Immature natural killer cell (primary cell): Measurements from ENCODE around the gene HPSE2. TPM values are rescaled to one million over a fixed set of nuclear protein-coding genes. Genes with fewer than 3 reads are reported as not detected.
"Not testable (repeated sequence)": the region's sequence is repeated elsewhere in the genome, so short reads cannot be mapped to it uniquely, and the experiment has no call there.

Source experiments
- DNase-seq, 3 donors: peaks; one replicate each; pipeline ENCODE4 v3.0.0; 2022; ENCODE audit warnings: mixed read lengths in 1 of 3
- H3K27ac Mint-ChIP-seq, 6 donors: one replicate each; pipeline ENCODE4 v1.8.0; 2020; ENCODE audit warnings: mixed read lengths in 6 of 6, mild to moderate bottlenecking in 5 of 6, inconsistent platforms in 4 of 6, moderate library complexity in 3 of 6
- H3K27me3 Mint-ChIP-seq, 3 donors: one replicate each; pipeline ENCODE4 v1.8.0; 2020 to 2021; ENCODE audit warnings: low read depth in 3 of 3, mild to moderate bottlenecking in 3 of 3, mixed read lengths in 3 of 3, moderate library complexity in 3 of 3, inconsistent platforms in 1 of 3
- H3K36me3 Mint-ChIP-seq, 3 donors: one replicate each; pipeline ENCODE4 v1.8.0; 2020; ENCODE audit warnings: mixed read lengths in 3 of 3, inconsistent platforms in 2 of 3, mild to moderate bottlenecking in 2 of 3
- H3K4me1 Mint-ChIP-seq, 2 donors: one replicate each; pipeline ENCODE4 v1.8.0; 2020; ENCODE audit warnings: inconsistent platforms in 2 of 2, mild to moderate bottlenecking in 2 of 2, mixed read lengths in 2 of 2, moderate library complexity in 1 of 2
- H3K4me3 Mint-ChIP-seq, 5 donors: one replicate each; pipeline ENCODE4 v1.8.0; 2020; ENCODE audit warnings: mild to moderate bottlenecking in 5 of 5, mixed read lengths in 5 of 5, inconsistent platforms in 3 of 5, moderate library complexity in 3 of 5
- H3K9me3 Mint-ChIP-seq, 6 donors: one replicate each; pipeline ENCODE4 v1.8.0; 2020; ENCODE audit warnings: mild to moderate bottlenecking in 6 of 6, mixed read lengths in 6 of 6, inconsistent platforms in 4 of 6, moderate library complexity in 3 of 6
- polyA plus RNA-seq, 3 donors: library from polyadenylated mRNA; unstranded; fragments of 300-500 nt; fragmentation: Illumina TruSeq; gene quantifications; one replicate each; pipeline ENCODE4 v1.2.3, GENCODE V29; 2021

Gene HPSE2
- polyA plus RNA-seq, 3 donors from 2014 or later = not detected

DNA sequence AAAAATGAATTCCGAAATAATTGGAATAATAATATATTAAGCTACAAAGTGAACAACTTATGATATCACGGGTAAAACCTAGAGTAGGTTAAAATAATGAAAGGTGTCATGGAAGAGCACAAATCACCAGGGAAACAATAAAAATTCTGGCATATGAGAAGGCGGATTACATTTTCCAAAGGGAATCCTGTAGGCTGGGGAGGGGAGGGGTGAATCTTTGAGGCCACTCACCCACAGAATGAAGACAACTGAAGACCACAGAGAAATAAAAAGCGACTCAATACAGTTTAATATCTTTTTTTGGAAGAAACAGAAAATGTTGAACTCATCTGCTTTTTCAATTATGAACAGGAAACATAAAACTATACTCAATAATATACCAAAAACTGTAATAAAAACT is 659.6 kb downstream of the HPSE2 start:
- H3K27ac Mint-ChIP-seq = no peak overlapping the region
- no peaks in the 10 kb centered on the region for H3K9me3 Mint-ChIP-seq
- peaks cover 1 to 8% (median 5%) of the 10 kb centered on the region in 3 donors for H3K27me3 Mint-ChIP-seq
- H3K36me3 Mint-ChIP-seq = no peaks in the 10 kb centered on the region
- H3K4me1 Mint-ChIP-seq = no peaks in the 10 kb centered on the region
- no peak overlapping the region for H3K4me3 Mint-ChIP-seq
- DNase-seq = no peak

DNA sequence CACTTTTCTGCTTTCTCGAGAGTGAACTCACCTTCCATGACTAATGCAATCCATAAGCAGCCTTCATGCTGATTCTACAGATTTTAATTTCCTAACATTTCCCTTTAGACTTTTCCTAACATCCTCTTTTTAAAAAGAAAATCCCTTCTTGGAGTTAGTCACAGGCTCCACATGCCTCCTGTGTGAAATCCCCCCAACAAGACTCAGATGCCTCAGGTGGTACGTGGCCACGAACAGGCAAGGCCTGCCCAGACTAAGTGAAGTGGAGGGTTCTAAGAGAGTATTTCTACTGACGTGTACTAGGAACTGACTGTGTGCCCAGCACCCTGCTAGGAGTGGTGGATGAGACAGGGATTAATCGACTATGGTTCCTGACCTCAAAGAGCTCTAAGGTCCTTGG is 663.1 kb downstream of the HPSE2 start:
- no peaks in the 10 kb centered on the region for H3K9me3 Mint-ChIP-seq
- no peak overlapping the region for H3K4me3 Mint-ChIP-seq
- no peaks in the 10 kb centered on the region for H3K36me3 Mint-ChIP-seq
- DNase-seq = no peak
- no peaks in the 10 kb centered on the region for H3K4me1 Mint-ChIP-seq
- H3K27me3 Mint-ChIP-seq = peaks cover 4 to 11% (median 8%) of the 10 kb centered on the region in 3 donors
- H3K27ac Mint-ChIP-seq = no peak overlapping the region

DNA sequence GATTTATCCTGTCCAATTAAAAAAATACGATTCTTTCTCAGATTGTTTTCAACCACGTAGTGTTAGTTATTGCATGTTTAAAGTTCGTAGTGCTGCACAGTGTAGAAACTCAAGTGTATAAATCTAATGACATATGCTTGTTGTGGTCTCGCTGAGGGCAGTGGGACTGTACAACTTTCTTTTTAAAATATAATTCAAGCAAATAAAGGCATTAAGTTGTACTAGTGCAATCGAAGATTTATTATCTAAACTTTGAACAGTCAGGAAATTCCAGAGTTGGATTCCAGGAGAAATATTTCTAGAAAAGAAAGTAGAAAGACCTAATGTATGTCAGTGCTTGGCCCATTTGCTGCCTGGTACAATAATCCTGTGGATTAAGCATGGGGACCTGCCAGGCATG is 664.8 kb downstream of the HPSE2 start:
- no peaks in the 10 kb centered on the region for H3K9me3 Mint-ChIP-seq
- H3K27ac Mint-ChIP-seq = no peak overlapping the region
- H3K4me3 Mint-ChIP-seq = no peak overlapping the region
- DNase-seq = no peak
- no peaks in the 10 kb centered on the region for H3K36me3 Mint-ChIP-seq
- peaks cover 5 to 8% (median 8%) of the 10 kb centered on the region in 3 donors for H3K27me3 Mint-ChIP-seq
- no peaks in the 10 kb centered on the region for H3K4me1 Mint-ChIP-seq

DNA sequence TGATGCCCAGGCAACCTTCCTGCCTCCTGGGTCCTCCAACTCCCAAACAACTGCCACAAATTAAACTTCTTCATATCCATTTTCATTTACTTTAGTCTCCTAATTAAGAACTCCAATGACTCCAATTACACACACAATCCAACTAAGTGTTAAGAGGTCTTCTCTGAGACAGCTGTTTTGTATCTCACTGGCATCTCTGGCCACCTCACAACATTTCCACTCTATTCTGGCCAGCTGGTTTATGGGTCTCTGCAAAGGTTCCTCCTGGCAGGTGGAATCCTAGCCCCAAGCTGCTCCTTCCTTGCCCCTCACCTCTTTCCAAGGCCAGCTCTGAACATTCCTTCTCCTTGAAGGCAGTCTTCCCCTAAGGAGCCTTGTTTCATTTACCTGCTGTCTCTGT is 665.8 kb downstream of the HPSE2 start:
- Mint-ChIP-seq H3K36me3 (no peaks in the 10 kb centered on the region), H3K9me3 (no peaks in the 10 kb centered on the region), H3K27me3 (peaks cover 5 to 10% (median 8%) of the 10 kb centered on the region in 3 donors), H3K4me1 (no peaks in the 10 kb centered on the region), H3K4me3 (no peak overlapping the region), H3K27ac (no peak overlapping the region)
- no peak for DNase-seq

DNA sequence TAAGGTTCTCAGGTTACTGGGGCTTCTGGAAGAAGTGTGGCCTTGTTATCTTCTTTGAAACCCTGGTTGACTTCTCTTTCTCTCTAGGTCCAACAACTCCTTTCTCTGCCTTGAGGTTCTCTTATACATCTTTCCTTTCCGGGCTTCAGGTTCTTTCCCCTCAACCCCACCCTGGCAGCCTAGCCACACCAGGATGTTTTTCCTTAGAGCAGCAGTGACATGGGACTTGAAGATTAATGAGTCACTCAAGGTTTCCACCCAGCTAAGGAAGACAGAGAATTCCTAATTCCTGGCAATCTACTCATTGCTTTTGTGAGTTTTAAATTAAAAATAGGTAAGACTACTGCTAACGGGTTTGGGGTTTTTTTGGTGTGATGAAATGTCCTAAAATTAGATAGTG is 667.1 kb downstream of the HPSE2 start:
- Mint-ChIP-seq H3K36me3 (no peaks in the 10 kb centered on the region), H3K4me1 (no peaks in the 10 kb centered on the region), H3K27ac (no peak overlapping the region), H3K27me3 (peaks cover 5 to 8% (median 7%) of the 10 kb centered on the region in 3 donors), H3K4me3 (no peak overlapping the region), H3K9me3 (no peaks in the 10 kb centered on the region)
- no peak for DNase-seq

DNA sequence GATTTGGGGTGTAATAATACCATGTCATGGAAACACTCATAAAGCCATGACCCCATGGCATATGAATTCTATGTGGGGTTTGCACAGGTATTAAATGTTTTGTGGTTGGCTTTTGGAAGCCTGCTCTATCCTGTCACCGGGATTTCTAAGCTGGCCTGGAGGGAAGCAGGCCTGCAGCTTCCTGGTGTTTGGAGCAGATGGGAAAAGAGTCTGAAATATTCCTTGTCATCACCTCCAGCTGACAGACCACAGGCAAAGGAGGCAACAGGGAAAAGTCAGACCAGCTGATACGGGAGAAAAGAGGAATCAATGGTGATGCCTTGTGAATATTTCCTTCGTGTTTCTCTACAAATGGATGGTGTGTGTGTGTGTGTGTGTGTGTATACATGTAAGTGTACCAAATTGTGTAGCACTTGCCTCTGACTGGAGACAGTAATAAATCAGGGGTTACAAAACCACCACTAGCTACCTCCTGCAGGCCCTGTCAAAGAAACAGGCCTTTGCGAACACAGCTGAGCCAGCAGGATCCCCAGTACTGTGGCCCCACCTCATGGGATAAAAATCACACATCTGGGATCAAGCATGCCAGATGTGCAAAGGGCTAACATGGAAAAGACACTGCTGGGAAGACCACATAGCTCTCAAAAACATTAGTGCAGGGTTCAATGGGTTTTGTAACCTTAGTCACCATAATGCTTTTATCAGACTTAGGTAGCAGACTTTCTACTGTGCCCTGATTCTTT is 668.1 kb downstream of the HPSE2 start:
- H3K9me3 Mint-ChIP-seq = no peaks in the 10 kb centered on the region
- no peak for DNase-seq
- H3K27ac Mint-ChIP-seq = no peak overlapping the region
- peaks cover 5 to 8% (median 7%) of the 10 kb centered on the region in 3 donors for H3K27me3 Mint-ChIP-seq
- no peaks in the 10 kb centered on the region for H3K4me1 Mint-ChIP-seq
- no peak overlapping the region for H3K4me3 Mint-ChIP-seq
- H3K36me3 Mint-ChIP-seq = no peaks in the 10 kb centered on the region

DNA sequence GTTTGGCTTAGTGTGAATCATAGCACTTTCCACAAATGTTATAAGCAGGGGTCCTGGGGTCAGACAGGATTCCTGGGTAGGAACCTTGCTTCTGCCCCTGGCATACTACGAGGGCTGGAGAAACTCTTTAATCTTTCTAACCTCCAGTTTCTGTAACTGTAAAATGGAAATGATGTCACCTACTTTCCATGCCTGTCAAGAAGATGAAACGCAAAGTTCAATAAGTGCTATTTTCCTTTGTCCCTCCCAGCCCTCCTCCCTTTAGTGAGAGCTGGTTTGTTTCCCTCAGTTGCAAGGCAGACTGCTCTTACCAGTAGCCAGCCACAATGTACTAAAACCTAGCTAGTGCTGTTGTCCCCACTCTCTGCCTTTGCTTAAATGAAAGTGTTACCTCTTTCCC is 671.8 kb downstream of the HPSE2 start:
- no peak overlapping the region for H3K4me3 Mint-ChIP-seq
- no peaks in the 10 kb centered on the region for H3K36me3 Mint-ChIP-seq
- no peaks in the 10 kb centered on the region for H3K9me3 Mint-ChIP-seq
- no peaks in the 10 kb centered on the region for H3K4me1 Mint-ChIP-seq
- peaks cover 0 to 4% (median 2%) of the 10 kb centered on the region in 3 donors for H3K27me3 Mint-ChIP-seq
- no peak for DNase-seq
- no peak overlapping the region for H3K27ac Mint-ChIP-seq

DNA sequence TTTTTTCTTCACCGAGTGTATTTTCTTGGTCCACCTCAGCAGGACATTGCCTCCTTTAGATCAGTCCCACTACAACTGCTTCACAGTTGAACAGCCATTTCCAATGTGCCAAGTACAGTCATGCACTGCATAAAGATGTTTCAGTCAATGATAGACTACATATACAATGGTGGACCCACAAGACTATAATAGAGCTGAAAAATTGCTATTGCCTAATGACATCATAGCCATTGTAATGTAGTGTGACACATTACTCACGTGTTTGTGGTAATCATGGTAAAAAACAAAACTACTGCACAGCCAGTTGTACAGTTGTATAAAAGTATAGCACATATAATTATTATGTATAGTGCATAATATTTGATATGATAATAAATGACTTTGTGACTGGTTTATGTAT is 675.1 kb downstream of the HPSE2 start:
- H3K4me1 Mint-ChIP-seq = no peaks in the 10 kb centered on the region
- peaks cover 0 to 5% (median 2%) of the 10 kb centered on the region in 3 donors for H3K27me3 Mint-ChIP-seq
- H3K36me3 Mint-ChIP-seq = no peaks in the 10 kb centered on the region
- H3K9me3 Mint-ChIP-seq = no peaks in the 10 kb centered on the region
- H3K4me3 Mint-ChIP-seq = no peak overlapping the region
- DNase-seq = no peak
- H3K27ac Mint-ChIP-seq = no peak overlapping the region

DNA sequence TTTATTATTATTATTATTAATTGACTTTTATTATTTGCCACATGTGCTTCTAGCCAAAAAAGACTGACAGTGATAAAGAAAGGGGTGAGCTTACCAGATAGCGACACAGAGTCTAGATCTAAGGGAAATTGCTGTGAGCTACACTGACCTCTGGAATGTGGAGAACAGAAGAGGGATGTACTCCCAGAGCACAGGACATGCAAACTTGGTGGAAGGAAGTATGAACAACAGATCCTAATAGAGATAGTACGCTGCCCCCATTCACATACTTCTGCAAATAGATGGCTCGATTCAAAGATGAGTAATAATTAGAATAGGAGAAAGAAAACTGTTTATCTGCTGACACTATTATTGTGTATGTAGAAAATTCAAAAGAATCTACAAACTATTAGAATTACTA is 679.6 kb downstream of the HPSE2 start:
- no peak overlapping the region for H3K27ac Mint-ChIP-seq
- no peaks in the 10 kb centered on the region for H3K4me1 Mint-ChIP-seq
- no peaks in the 10 kb centered on the region for H3K36me3 Mint-ChIP-seq
- H3K4me3 Mint-ChIP-seq = no peak overlapping the region
- no peaks in the 10 kb centered on the region for H3K9me3 Mint-ChIP-seq
- DNase-seq = no peak
- H3K27me3 Mint-ChIP-seq = peaks cover 0 to 3% (median 0%) of the 10 kb centered on the region in 3 donors

DNA sequence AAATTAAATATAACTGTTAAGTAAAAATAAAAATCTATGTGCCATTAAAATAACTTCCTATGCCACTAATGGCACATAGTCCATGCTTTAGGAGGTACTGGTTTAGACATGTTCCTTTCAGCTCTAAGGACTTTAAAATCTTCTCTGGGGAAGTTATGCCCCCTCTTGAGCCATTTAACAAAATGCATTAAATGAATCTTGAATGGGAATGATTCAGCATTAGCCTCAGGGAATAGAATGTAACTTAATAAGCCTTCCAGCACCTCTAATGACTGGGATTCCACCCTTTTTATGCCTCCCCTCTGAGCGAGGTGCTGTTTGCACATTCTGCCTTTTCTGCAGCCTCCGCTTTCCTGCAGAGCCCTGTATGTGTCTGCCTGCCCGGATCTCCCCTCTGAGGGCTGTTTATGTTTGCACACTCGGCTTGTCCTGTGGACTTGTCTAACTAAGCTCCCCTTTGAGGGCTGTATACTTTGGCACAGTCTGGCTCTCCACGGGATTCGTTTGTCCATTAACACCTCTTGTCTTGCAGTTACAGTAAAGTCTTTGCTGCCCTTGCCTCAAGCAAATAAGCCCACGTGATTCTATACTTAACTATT is 680.5 kb downstream of the HPSE2 start:
- Mint-ChIP-seq H3K27ac (no peak overlapping the region), H3K4me1 (no peaks in the 10 kb centered on the region)

DNA sequence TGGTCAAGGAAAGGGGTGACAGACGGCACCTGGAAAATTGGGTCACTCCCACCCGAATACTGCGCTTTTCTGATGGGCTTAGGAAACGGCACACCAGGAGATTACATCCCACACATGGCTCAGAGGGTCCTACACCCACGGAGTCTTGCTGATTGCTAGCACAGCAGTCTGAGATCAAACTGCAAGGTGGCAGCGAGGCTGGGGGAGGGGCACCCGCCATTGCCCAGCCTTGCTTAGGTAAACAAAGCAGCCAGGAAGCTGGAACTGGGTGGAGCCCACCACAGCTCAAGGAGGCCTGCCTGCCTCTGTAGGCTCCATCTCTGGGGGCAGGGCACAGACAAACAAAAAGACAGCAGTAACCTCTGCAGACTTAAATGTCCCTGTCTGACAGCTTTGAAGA is 694.1 kb downstream of the HPSE2 start:
- not testable (repeated sequence) for H3K4me1 Mint-ChIP-seq, H3K4me3 Mint-ChIP-seq, H3K9me3 Mint-ChIP-seq, DNase-seq, H3K27ac Mint-ChIP-seq, H3K36me3 Mint-ChIP-seq, H3K27me3 Mint-ChIP-seq

More for the DNA sequence above, 680.5 kb downstream of the HPSE2 start:
- H3K36me3 Mint-ChIP-seq = no peaks in the 10 kb centered on the region
- no peak overlapping the region for H3K4me3 Mint-ChIP-seq
- peaks cover 0 to 3% (median 0%) of the 10 kb centered on the region in 3 donors for H3K27me3 Mint-ChIP-seq
- no peak for DNase-seq
- H3K9me3 Mint-ChIP-seq = no peaks in the 10 kb centered on the region

DNA sequence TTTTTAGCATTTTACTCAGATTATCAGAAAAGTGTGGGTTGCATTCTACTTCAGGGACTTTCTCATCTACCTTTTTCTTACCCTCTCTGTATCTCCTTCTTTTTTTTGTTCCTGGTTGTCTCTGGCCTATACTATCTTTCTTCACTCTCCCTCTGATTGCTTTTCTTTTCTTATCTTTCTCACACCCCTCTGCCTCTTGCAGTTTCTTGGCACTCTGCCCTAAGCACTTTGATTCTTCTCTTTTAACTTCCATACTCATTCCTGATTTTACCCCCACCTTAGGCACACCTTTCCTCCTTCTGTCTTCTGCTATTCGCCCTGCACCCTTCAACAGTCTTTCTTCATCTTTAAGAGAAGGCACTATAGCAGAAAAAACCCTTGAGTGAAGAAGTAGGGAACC is 696.1 kb downstream of the HPSE2 start:
- Mint-ChIP-seq H3K27me3 (peaks cover 2 to 10% (median 3%) of the 10 kb centered on the region in 3 donors), H3K9me3 (peaks cover 0 to 2% (median 0%) of the 10 kb centered on the region in 6 donors), H3K36me3 (no peaks in the 10 kb centered on the region), H3K4me3 (no peak overlapping the region), H3K4me1 (no peaks in the 10 kb centered on the region), H3K27ac (no peak overlapping the region)
- no peak for DNase-seq

DNA sequence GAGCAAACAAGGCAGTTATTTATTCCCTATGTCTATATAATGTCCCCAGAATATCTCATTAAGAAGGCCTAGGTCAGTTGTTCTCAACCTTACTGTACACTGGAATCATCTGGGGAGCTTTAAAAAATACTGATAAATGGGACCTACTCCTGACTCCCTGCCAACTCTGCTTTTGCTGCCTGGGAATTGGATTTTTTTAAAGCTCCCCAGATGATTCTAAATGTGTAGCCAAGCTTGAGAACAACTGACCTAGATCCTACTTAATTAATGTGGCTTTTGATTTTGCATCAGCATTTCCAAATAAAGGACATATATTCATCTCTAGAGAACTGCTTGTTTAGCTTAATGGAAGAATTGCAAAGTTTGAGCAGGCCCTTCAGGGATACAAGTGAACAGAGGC is 697.2 kb downstream of the HPSE2 start:
- Mint-ChIP-seq H3K9me3 (peaks cover 0 to 2% (median 0%) of the 10 kb centered on the region in 6 donors), H3K27me3 (peaks cover 2 to 10% (median 3%) of the 10 kb centered on the region in 3 donors), H3K4me1 (no peaks in the 10 kb centered on the region), H3K36me3 (no peaks in the 10 kb centered on the region), H3K4me3 (no peak overlapping the region), H3K27ac (no peak overlapping the region)
- no peak for DNase-seq

DNA sequence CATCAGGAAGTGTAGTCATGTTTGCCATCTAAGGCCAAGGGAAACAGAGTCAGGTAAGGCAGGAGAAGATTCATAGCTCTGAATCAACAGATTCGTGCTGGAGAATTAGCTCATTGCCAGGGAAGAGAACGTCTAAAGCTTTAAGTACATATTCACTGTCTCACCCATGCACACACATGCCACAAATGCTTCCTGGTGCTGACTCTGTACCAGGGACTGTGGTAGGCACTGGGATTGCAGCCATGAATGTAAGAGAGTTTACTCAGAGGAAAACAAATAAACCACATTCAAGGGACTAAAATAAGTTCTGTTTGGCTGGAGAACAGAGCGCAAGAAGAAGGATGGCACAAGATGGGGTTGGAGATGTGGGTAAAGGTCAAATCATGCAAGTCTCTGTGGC is 699.1 kb downstream of the HPSE2 start:
- H3K27me3 Mint-ChIP-seq = peaks cover 2 to 10% (median 3%) of the 10 kb centered on the region in 3 donors
- H3K27ac Mint-ChIP-seq = no peak overlapping the region
- DNase-seq = no peak
- no peaks in the 10 kb centered on the region for H3K4me1 Mint-ChIP-seq
- peaks cover 0 to 2% (median 0%) of the 10 kb centered on the region in 6 donors for H3K9me3 Mint-ChIP-seq
- H3K4me3 Mint-ChIP-seq = no peak overlapping the region
- no peaks in the 10 kb centered on the region for H3K36me3 Mint-ChIP-seq
